HepG2 (cell line): ENCODE results near the gene CAPG. TPM values are rescaled to one million over a fixed set of nuclear protein-coding genes. Genes with fewer than 3 reads are reported as not detected.

Source experiments
- AGO1 ChIP-seq: fragments of 200-400 bp; formaldehyde crosslinking; IDR thresholded peaks from 2 replicates; pipeline ENCODE4 v1.6.1; 2017; ENCODE audit warnings: mild to moderate bottlenecking, low read depth, low read length, moderate library complexity; ENCODE audit not compliant: poor library complexity, severe bottlenecking
- AKAP8 ChIP-seq: sonication (generic); formaldehyde crosslinking; IDR thresholded peaks from 2 replicates; pipeline ENCODE4 v1.5.1; 2020; ENCODE audit warnings: mild to moderate bottlenecking, missing genetic modification reagents
- CERS6 ChIP-seq: sonication (generic); formaldehyde crosslinking; IDR thresholded peaks from 2 replicates; pipeline ENCODE4 v1.5.0; 2020; ENCODE audit warnings: missing genetic modification reagents
- E2F5 ChIP-seq: sonication (generic); formaldehyde crosslinking; conservative IDR thresholded peaks from 2 replicates; pipeline ENCODE4 v1.4.0; 2020; ENCODE audit warnings: missing genetic modification reagents
- ELF1 ChIP-seq: sonication (generic); formaldehyde crosslinking; IDR thresholded peaks from 2 replicates; pipeline ENCODE4 v1.4.0; 2020; ENCODE audit warnings: missing genetic modification reagents
- ETS1 ChIP-seq: sonication (generic); formaldehyde crosslinking; IDR thresholded peaks from 2 replicates; pipeline ENCODE4 v1.4.0; 2020; ENCODE audit warnings: missing genetic modification reagents
- ETV6 ChIP-seq: sonication (generic); formaldehyde crosslinking; conservative IDR thresholded peaks from 2 replicates; pipeline ENCODE4 v1.4.0; 2020; ENCODE audit warnings: missing genetic modification reagents
- GRHL1 ChIP-seq: sonication (generic); formaldehyde crosslinking; conservative IDR thresholded peaks from 2 replicates; pipeline ENCODE4 v1.8.0; 2022; ENCODE audit warnings: missing genetic modification reagents
- REPIN1 ChIP-seq: sonication (generic); formaldehyde crosslinking; IDR thresholded peaks from 2 replicates; pipeline ENCODE4 v1.8.0; 2022; ENCODE audit warnings: missing genetic modification reagents, low read depth, mild to moderate bottlenecking, borderline replicate concordance
- TGIF2 ChIP-seq: IDR thresholded peaks from 2 replicates; pipeline ENCODE4 v1.6.1; 2016; ENCODE audit warnings: control low read depth, missing compliant biosample characterization
- TP53 ChIP-seq: sonication (generic); formaldehyde crosslinking; conservative IDR thresholded peaks from 2 replicates; pipeline ENCODE4 v1.4.0; 2020; ENCODE audit warnings: missing genetic modification reagents
- TSC22D2 ChIP-seq: sonication (generic); formaldehyde crosslinking; IDR thresholded peaks from 2 replicates; pipeline ENCODE4 v1.5.1; 2020; ENCODE audit warnings: missing genetic modification reagents, mild to moderate bottlenecking, borderline replicate concordance
- ZNF121 ChIP-seq: sonication (generic); formaldehyde crosslinking; IDR thresholded peaks from 2 replicates; pipeline ENCODE4 v1.5.0; 2020; ENCODE audit warnings: mild to moderate bottlenecking, missing genetic modification reagents
- ZNF234 ChIP-seq: sonication (generic); formaldehyde crosslinking; conservative IDR thresholded peaks from 2 replicates; pipeline ENCODE4 v1.5.1; 2020; ENCODE audit warnings: mild to moderate bottlenecking, missing genetic modification reagents
- ZNF33A ChIP-seq: sonication (generic); formaldehyde crosslinking; IDR thresholded peaks from 2 replicates; pipeline ENCODE4 v1.5.1; 2020; ENCODE audit warnings: missing genetic modification reagents, mild to moderate bottlenecking, moderate library complexity, borderline replicate concordance
- ZNF724P ChIP-seq: sonication (generic); formaldehyde crosslinking; IDR thresholded peaks from 2 replicates; pipeline ENCODE4 v1.8.0; 2022; ENCODE audit warnings: missing genetic modification reagents, borderline replicate concordance
- ZNF841 ChIP-seq: sonication (generic); formaldehyde crosslinking; IDR thresholded peaks from 2 replicates; pipeline ENCODE4 v1.8.1; 2023; ENCODE audit warnings: missing genetic modification reagents, borderline replicate concordance
- polyA plus RNA-seq, 8 experiments: library from polyadenylated mRNA; depleted of rRNA in 3 of 8; stranded (reverse) in 7 of 8; unstranded in 1 of 8; fragments of >200 nt; fragmentation: Illumina TruSeq in 4 of 8; extraction: Trizol in 4 of 8; gene quantifications; 2 replicates each; pipeline versions ENCODE4 v1.2.1 to v1.2.3, GENCODE V29; 2011 to 2016; ENCODE audit warnings: low read depth in 4 of 8, missing spikeins in 1 of 8, mixed read lengths in 1 of 8; ENCODE audit not compliant: insufficient read depth in 1 of 8
- total RNA-seq, 5 experiments: library from RNA; depleted of rRNA; stranded (reverse); fragments of >200 nt; fragmentation: Illumina TruSeq; extraction: Trizol; gene quantifications; 2 replicates each; pipeline ENCODE4 v1.2.3, GENCODE V29; 2016; ENCODE audit warnings: low read depth in 1 of 5
- TF ChIP-seq, protein P1 (sequence below): sonication (generic); formaldehyde crosslinking; IDR thresholded peaks from 2 replicates; pipeline ENCODE4 v1.8.1; 2023; ENCODE audit warnings: mild to moderate bottlenecking, moderate library complexity, missing genetic modification reagents
- TF ChIP-seq, protein P2 (sequence below): sonication (generic); formaldehyde crosslinking; IDR thresholded peaks from 2 replicates; pipeline ENCODE4 v1.5.0; 2020; ENCODE audit warnings: missing genetic modification reagents, mild to moderate bottlenecking, borderline replicate concordance
- TF ChIP-seq, protein P3 (sequence below): sonication (generic); formaldehyde crosslinking; IDR thresholded peaks from 2 replicates; pipeline ENCODE4 v1.4.0; 2020; ENCODE audit warnings: missing genetic modification reagents, borderline replicate concordance

The CAPG gene
- total and polyA plus RNA-seq, 2 of the 13 experiments (the other 11 are each of a cell fraction or from before 2014, with no cell fraction given): 12.7 to 18.2 TPM

DNA sequence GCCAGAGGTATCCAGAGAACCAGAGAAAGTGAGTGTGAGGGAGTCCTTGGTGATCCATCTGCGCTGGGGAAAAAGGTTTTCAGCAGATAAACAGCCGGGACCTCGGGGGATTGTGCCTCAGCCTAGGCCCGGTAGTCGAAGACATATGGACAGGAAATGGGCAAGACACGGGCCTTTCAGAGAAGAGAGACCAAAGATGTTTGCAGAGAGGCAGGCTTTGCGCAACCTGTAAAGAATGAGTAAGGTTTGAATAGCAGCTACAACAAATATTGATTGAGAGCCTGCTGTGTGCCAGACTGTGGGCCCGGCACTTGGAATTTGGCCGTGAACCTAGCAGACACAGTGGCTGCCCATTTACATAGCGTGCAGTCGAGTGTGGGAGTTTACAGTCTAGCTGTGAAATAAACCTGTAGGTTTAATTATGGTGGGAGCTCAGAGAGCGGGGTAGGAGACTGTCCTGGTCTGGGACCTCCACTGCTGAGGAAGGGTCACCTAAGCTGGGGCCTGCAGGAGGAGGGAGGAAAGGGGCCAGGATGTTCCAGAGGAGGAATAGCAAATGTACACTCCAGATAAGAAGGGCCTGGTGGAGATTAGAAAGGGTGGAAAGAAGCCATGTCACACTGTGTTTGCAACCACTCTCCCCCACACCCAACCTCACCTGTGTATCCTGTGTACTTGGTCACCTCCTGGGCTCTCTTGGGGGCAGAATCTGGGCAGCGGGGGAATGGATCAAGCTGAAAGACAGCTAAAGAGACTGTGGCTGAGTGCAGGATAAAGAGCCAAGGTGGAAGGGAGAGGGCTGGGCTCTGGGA is 11.3 kb upstream of the CAPG start (continued):
- TF ChIP-seq ZNF234 (CRISPR knock-in tag) (no peak), TSC22D2 (no peak; the same call in 1 of the 2 replicates), ZNF121 (CRISPR knock-in tag) (peak; percentile 68; the same call in 1 of the 2 replicates), TP53 (0 out of 2 replicates have a peak, but pooled peaks have one; percentile 0), AGO1 (no peak), ELF1 (CRISPR knock-in tag) (peak; percentile 58; the same call in 1 of the 2 replicates), CERS6 (CRISPR knock-in tag) (no peak), ZNF841 (CRISPR knock-in tag) (no peak), TGIF2 (peak; percentile 88), REPIN1 (CRISPR knock-in tag) (peak; percentile 75; the same call in 1 of the 2 replicates), ETS1 (no peak; the same call in 1 of the 2 replicates), ZNF724P (CRISPR knock-in tag) (no peak; the same call in 1 of the 2 replicates), ETV6 (CRISPR knock-in tag) (peak; percentile 88; the same call in 1 of the 2 replicates), E2F5 (no peak), GRHL1 (CRISPR knock-in tag) (no peak), AKAP8 (CRISPR knock-in tag) (peak; percentile 95), ZNF33A (CRISPR knock-in tag) (peak; percentile 75; the same call in 1 of the 2 replicates)
- TF ChIP-seq, protein P1, sequence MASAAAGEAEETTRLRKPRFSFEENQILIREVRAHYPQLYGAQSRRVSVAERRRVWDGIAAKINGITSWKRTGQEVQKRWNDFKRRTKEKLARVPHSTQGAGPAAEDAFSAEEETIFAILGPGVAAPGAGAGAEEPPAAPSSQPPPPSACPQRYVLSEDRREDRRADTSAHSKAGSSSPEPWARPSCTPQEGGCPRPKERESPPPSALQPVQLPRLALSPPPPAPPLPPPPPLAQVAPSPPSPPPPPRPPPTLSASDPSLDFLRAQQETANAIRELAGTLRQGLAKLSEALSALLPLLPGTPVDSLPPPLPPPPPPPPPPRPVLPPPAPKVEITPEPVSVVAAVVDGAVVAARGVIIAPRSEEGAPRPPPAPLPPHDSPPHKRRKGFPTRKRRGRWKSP (CRISPR knock-in tag): peak; percentile 78
- TF ChIP-seq, protein P2, sequence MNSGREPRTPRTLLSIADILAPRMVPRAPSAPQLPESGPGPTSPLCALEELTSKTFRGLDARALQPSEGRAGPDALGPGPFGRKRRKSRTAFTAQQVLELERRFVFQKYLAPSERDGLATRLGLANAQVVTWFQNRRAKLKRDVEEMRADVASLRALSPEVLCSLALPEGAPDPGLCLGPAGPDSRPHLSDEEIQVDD (CRISPR knock-in tag): no peak
- TF ChIP-seq, protein P3, sequence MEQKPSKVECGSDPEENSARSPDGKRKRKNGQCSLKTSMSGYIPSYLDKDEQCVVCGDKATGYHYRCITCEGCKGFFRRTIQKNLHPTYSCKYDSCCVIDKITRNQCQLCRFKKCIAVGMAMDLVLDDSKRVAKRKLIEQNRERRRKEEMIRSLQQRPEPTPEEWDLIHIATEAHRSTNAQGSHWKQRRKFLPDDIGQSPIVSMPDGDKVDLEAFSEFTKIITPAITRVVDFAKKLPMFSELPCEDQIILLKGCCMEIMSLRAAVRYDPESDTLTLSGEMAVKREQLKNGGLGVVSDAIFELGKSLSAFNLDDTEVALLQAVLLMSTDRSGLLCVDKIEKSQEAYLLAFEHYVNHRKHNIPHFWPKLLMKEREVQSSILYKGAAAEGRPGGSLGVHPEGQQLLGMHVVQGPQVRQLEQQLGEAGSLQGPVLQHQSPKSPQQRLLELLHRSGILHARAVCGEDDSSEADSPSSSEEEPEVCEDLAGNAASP (CRISPR knock-in tag): peak; percentile 97
